Loucy (cell line): ENCODE data around the gene NMB.

Experiments used
- EZH2phosphoT487 ChIP-seq: fragments of 200-600 bp; IDR thresholded peaks from 2 replicates; pipeline ENCODE4 v1.6.1; 2018; ENCODE audit warnings: antibody characterized with exemption, mild to moderate bottlenecking, moderate library complexity, borderline replicate concordance
- TF ChIP-seq, protein P1 (sequence below): fragments of 200-600 bp; sonication (generic); conservative IDR thresholded peaks from 2 replicates; pipeline ENCODE4 v1.5.1; 2014; ENCODE audit warnings: mild to moderate bottlenecking, antibody characterized with exemption, low read length

GRCh38 chr15:84616235-84616634, 41.8 kb downstream of the NMB start:
- TF ChIP-seq, protein P1, sequence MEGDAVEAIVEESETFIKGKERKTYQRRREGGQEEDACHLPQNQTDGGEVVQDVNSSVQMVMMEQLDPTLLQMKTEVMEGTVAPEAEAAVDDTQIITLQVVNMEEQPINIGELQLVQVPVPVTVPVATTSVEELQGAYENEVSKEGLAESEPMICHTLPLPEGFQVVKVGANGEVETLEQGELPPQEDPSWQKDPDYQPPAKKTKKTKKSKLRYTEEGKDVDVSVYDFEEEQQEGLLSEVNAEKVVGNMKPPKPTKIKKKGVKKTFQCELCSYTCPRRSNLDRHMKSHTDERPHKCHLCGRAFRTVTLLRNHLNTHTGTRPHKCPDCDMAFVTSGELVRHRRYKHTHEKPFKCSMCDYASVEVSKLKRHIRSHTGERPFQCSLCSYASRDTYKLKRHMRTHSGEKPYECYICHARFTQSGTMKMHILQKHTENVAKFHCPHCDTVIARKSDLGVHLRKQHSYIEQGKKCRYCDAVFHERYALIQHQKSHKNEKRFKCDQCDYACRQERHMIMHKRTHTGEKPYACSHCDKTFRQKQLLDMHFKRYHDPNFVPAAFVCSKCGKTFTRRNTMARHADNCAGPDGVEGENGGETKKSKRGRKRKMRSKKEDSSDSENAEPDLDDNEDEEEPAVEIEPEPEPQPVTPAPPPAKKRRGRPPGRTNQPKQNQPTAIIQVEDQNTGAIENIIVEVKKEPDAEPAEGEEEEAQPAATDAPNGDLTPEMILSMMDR, result no peak
- TF ChIP-seq EZH2phosphoT487, result no peak
